CD4-positive, alpha-beta T cell treated with Interleukin-15 for 4 hours (primary cell): Measurements from ENCODE around the gene TMEM167B.

ENCODE experiments used
- DNase-seq: peaks from one replicate; pipeline ENCODE4 v3.0.0-alpha.2; 2020; ENCODE audit warnings: low spot score

Gene TMEM167B

DNA sequence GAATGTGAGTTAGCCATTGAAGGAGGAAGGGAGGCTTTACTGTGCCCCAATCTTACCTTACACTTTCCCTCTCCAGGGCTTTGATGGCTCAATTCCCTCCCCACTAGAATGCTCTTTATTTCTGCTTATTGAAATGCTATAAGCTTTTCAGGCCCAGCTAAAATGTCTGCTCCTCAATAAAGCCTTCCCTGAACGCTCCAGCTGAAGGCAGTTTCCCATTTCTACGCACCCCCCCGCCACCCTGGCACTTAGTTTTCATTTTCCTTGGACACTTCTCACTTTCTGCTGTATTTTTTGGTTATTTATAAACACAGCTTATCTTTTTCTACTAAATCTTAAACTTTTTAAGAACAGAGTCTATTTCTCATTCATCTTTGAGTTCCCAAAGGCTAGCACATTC is 7.1 kb upstream of the TMEM167B start:
- no peak for DNase-seq

DNA sequence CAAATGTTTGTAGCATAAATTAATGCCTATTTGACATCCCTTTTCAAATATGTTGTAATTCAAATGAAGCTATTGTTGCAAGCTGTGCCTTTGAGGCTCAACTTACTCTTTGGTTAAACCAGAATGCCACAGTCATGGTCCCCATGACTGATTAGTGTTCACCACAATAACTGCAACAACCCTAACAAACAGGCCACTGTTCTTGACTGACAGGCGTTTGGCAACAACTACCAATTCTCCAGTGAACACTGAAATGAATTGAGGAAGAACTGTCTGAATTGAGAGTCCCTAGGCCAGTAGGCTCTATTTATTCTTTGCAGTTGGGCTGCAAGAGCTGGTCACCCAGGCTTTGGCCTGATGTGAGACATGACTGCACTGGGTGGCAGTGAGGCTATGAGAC is 6.6 kb upstream of the TMEM167B start:
- DNase-seq: no peak

DNA sequence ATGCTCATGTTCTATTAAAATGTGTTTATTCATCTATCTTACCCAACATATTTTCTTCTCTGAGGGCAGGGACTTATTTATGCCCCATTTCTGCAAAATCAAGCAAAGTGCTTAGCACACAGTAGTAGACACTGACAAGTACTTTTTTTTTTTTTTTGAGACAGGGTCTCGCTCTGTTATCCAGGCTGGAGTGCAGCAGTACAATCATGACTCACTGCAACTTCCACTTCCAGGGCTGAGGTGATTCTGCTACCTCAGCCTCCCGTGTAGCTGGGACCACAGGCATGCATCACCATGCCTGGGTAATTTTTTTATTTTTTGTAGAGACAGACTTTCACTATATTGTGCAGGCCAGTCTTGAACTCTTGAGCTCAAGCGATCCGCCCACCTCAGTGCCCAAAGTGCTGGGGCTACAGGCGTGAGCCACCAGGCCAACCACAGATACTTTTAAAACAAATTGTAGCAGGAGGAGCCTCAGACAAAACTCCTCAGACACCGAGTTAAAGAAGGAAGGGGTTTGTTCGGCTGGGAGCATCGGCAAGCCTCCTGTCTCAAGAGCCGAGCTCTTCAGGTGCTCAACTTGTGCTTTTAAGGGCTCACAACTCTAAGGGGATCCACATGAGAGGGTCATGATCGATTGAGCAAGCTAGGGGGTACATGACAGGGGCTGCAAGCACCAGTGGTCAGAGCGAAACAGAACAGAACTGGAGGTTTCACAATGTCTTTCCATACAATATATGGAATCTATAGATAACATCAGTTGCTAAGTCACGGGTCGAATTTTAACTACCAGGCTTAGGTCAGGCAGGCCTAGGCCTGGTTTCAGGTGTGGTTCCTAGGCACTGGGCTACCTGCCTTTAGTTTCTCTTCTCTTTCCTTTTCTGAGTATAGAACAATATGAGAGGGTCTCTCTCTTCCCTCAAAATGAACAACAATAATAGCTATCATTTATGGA is 5.7 kb upstream of the TMEM167B start:
- DNase-seq: no peak

DNA sequence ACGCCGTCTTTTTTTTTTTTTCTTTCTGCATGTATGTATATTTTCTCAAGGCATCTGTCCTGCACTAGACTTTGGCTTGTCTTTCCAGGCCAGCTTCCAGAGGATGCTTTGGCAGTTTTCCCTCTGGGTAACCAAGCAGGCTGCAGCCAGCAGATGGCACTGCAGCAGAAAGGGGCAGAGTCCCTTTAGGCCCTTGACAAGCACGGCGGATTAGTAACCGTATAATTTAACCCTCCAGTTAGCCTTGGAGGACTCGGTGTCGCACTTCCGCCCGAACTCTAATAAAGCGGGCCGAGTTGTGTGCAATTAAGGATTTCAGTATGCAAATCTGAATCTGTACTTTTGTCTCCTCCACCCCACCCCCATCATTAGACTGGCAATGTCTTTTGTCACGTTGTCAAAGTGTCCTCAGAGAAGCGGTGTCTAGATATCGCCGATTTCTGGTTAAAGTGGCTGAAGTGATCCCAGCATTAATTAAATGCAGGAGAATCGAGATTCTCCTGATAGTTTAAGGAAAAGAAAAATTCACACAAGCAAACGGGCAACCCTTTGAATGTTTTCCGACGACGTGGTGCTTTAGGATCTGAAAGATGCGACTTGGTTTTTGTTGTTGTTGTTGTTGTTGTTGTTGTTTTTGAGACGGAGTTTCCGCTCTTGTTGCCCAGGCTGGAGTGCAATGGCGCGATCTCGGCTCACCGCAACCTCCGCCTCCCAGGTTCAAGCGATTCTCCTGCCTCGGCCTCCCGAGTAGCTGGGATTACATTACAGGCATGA is 1.1 kb upstream of the TMEM167B start:
- peak; percentile 34 for DNase-seq

DNA sequence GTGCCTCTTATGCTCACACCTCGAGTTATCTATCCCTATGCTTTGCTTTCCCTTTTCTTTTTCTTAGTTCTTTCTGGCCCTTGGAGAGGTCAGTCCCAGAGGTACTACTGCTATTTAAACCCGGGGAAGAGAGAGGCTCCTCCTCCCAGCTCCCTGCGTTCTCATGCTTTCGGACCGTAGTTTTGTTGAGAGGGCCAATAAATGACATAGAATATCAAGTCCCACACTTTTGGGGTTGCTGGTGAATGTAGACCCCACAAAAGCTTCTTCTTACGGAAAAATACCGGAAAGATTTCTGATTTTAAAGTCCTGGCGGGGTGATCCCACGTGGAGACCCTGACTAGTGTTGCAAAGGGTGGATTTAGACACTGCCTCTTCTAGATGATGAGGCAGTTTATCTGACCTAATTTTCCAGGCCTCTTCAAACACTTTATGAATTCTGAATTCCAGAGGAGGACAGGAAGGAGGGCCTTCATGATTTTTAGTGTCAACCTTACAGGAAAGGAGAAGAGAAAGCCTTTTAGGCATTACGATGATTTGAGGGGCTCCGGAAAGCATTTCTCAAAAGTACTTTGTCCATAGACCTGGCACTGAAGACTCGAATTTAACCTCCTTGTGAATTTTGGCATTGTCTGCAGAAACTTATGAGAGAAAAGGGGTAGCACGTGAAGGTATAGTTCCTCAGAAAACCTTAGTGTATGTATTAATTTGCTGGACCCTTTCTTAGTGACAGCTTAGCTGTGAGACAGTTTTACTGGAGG is 694 bp downstream of the TMEM167B start:
- no peak for DNase-seq

DNA sequence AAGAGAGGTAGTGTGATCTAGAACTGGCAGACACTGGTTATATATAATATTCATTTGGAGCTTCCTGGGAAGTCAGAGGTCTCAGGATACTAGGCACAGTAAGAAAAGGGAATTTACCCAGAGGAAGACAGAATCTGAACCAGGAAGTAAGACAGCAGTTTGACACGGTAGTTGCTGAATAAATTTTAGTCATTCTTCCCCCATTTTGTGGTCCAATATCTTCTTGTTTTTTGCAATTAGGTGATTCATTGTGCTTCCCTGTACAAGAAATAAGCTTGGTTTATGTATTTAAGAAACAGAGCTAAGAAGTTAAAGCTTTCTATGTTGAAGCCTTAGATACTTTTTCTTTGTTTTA is 1.3 kb downstream of the TMEM167B start:
- DNase-seq: peak; percentile 14

DNA sequence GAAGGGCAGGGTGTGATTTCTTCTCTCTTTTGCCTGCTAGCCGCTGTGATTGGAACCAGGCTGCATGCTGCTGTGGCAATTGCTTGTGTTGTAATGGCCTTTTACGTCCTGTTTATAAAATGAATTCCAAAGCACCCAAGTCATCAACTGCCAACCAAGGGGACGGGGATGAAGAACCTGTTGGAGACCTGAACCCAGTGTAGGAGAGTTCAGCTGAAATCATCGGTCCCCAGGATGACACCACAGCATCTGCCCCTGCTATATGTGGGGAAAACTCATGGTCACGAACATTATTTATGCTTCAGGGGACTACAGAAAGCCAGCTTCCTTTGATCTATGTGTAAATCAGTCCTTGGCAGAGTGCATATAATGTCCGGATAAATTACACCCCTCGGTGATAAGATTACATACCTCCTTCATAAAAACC is 3.8 kb downstream of the TMEM167B start:
- no peak for DNase-seq

DNA sequence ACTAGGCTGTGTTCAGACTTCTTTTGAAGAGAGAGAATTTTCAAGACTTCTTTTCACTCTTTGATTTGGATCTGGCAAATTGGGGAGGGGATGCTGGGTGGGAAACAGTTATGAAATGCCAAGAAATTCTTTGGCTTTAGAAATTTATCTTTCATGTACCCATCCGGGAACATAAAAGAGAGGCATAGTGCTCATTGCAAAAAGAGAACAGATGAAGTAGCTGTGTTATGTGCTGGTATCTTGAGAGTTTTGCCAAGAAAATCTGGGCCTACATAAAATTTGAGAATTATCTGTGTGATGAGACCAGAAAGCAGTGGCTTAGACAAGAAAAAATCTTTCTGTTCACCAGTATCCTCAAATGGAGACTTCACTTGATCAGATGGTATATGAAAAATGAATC is 4.3 kb downstream of the TMEM167B start:
- DNase-seq: no peak

DNA sequence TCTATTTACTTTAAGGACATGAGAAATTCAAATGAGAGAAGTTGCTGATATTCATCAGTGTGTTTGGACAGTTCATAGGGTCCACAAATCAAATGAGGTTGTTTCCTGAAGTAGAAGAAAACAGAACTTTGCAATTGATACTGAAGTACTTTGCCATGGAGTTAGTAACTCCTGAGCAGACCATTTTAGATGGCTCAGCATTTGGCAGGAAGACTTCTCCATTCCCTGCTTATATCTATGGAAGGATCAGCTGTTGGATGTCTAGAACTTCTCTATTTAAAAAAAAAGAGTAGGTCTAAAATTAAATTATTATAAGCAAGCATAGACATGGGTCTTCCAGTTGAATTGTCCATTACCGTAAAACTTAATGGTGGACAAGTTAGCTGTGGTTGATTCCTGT is 5.1 kb downstream of the TMEM167B start:
- DNase-seq: no peak

DNA sequence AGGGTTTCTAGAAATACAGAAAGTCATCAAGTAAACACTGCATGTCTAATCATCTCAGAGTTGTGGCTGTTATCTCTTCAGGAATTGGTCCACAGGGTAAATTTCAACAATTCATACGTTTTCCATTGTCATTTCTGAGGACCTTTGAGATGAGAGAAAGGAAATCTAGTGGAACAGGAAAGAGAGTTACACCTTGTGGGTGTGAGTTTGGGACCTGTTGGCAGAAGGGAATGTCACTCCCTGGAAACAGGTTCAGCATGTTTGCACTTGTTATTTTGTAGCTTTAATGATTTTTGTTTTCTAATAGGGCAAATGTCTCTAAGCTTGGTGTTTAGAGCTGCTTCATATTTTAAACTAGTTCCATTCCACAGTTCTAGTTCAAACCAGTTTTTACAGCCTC is 5.6 kb downstream of the TMEM167B start:
- DNase-seq: no peak

DNA sequence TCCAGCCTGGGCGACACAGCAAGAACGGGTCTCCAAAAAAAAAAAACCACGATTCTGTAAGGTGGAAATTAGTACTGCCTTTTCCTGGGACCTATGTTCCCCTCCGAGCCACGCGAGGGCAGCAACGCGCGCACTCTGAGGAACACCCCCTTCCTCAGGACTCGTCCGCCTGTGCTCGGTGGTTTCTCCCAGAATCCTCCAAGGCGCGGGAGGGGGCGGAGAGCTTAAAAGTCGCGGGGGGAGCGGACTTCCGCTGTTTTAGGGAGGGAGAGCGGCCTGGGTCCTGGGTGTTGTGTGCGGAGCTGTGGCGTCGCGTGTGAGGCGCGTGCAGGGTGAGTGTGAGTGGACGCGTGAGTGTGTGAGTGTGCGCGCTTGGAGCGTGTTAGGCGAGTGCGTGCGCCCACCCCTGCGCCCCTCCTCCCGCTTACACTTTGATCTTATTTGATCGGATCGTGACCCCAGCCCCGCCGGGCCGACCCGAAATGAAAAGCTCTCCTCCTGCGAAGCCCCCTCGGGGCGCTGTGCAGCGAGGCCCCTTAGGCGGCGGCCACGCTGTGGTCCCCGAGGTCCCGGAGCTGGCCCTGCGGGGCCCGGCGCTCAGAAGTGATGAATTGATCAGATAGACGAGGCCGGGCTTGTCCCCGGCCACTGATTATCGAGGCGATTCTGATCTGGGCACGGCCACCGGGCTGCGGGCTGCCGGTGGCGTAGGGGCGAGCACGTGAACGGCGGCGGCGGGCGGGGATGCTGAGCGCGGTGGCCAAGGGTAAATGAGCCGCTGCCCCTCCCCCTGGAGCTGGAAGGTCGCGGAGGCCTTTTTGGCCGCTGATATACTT is 9.6 kb downstream of the TMEM167B start:
- peak; percentile 98 for DNase-seq

DNA sequence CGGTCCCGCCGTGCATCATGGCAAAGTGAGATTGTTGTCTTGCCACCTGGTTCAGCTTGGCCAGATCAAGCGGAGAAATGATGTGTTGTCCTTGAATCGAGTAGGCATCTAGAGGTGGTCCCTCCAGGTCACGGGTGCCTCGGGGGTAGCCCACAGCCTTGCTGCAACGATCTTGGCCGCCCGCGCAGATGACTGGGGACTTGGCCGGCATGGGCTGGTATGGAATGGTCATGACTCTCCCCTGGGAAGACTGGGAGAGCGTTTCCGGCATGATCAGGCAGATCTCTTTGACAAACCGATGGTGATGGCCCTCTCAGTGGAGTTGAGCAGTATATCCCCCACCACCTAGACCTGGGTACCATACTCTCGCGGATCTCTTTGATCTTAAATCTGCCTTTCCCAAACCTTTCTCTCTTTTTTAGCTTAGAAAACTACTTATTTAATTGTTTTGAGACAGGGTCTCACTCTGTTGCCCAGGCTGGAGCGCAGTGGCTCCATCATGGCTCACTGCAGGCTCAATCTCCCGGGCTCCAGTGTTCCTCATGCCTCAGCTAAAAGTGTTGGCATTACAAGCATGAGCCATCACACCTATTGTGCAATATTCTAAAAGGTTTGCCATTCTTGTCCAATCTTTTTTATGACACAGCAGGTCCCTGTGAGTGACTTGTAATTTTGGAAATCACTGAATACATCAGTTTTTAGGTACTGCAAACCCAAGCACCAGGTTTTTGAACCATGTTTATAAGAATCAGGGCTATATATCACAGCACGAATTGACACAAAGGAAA is 14.0 kb downstream of the TMEM167B start:
- DNase-seq: no peak

DNA sequence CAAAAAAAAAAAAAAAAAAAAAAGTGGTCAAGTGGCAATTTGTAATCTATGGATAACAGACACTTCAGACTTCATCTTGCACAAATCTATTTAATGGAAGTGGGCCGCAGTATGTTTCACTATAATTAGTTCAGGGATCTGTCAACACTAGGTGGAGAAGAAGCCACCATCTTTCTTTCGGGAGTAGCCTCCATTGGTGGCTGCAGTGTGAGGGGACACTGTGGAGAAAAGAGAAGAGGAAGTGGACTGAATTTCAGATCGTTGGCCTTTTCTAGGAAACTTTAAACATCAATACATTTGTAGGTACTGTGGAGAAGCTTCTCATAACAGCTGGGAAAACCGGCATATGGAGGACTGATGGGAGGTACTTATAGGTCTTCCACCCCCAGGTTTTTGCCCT is 15.3 kb downstream of the TMEM167B start:
- no peak for DNase-seq

DNA sequence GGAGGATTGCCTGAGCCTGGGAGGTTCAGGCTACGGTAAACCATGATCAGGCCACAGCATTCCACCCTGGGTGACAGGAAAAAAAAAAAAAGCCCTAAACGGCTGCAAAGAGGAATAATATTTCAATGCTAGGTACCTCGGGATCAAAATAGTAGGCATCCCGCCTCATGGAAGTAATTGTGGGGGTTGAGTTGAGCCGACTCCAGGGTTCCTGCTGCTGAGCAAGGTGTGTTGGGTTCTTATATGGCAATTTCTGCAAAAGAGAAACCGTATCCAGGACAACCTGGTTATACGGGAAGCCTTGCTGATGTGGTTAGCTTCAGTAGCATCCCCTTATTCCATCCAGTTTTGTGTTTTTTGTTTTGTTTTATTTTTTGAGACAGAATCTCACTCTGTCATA is 17.2 kb downstream of the TMEM167B start:
- no peak for DNase-seq

DNA sequence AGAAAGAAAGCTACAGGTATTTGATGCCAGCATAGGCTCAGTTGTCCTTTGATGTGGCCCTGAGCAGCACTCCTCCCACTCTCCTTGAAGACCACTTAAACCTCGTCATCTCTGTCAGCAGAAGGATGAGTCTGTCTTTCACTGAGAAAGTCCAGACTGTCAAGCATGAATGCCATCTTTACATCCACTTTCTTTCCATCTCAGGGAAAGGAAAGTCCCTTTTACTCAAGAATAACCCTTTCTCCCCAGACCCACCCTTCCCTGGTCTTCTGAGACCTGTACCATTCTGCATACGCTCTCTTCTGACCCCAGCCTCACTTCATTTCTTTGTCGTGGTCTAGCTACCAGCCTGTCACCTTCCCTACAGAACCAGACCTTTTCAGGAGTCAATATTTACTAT is 19.3 kb downstream of the TMEM167B start:
- DNase-seq: no peak

DNA sequence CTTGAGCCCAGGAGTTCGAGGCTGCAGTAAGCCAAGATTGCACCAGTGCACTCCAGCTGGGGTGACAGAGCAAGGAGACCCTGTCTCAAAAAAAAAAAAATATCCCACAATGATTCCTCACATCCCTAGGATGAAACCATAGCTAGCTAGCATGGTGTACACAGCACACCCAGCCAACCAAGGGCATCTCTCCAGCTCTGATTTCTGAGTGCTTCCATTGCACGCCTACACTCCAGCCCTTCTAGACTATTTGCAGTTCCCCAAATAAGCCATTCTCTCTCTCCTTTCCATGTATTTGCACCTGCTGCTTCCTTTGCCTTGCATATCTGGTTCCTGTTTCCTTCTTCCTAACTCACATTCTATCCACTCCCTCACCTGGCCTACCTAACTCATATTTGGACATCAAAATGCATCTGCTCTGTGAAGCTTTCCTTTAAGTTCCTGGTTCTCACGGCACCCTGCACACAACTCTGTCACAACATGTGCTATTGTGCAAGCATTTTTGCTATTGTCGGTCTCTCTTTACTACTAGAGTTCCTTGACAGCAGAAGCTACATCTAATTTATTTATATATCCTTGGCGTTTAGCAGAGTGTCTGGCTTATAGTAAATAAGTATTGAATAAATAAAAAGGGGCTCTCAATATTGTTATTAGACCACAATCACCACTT is 21.0 kb downstream of the TMEM167B start:
- DNase-seq: no peak

DNA sequence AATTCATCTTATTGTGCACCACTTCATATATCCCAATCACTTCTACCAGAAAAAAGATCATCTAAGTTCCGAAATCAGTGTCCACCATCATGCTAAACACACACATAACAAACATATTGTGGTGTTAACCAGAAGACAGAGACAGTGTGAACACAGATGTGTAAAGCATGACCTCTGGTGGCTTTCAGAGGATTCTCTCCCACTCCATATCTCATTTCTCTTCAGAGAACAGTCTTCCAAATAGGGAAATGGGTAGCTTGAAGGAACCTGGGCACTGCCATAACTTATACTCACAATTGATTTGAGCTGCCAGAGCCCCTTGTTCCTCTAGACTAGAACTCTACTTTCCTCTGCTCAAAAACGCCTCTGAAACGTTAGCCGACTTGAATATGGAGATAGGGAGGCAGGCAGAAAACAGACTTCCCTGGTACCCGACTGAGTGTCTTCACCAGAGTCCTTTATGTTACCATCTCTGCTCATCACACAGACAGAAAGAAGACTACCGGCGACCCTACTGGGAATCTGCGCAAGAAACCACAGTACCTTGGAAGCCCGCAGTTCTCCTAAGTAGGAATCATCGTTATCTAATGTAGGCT is 21.6 kb downstream of the TMEM167B start:
- DNase-seq: peak; percentile 39

DNA sequence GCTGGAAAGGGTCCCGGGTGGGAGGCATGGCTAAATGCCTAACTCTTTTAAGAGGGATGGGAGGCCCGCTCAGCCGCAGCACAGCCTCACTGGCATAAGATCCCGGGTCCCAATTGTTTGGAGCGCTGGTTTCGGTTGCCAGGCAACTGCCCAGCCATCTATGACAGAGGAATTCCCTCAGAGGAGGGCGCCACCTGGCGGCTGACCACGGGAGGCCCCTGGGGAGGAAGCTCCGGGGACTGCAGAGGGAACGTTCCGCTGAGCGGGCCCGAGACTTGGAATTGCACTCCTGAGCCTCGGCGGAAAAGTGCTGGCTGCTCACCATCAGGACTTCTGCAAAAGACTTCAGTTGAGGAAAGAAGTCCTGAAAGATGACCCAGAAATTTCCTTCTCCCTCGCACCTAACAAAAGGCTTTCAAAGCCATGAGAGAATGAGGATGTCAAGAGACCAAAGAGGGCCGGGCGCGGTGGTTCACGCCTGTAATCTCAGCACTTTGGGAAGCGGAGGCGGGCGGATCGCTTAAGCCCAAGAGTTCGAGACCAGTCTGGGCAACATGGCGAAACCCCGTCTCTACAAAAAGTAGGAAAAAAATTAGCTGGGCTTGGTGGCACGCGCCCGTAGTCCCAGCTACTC is 22.2 kb downstream of the TMEM167B start:
- peak; percentile 92 for DNase-seq

DNA sequence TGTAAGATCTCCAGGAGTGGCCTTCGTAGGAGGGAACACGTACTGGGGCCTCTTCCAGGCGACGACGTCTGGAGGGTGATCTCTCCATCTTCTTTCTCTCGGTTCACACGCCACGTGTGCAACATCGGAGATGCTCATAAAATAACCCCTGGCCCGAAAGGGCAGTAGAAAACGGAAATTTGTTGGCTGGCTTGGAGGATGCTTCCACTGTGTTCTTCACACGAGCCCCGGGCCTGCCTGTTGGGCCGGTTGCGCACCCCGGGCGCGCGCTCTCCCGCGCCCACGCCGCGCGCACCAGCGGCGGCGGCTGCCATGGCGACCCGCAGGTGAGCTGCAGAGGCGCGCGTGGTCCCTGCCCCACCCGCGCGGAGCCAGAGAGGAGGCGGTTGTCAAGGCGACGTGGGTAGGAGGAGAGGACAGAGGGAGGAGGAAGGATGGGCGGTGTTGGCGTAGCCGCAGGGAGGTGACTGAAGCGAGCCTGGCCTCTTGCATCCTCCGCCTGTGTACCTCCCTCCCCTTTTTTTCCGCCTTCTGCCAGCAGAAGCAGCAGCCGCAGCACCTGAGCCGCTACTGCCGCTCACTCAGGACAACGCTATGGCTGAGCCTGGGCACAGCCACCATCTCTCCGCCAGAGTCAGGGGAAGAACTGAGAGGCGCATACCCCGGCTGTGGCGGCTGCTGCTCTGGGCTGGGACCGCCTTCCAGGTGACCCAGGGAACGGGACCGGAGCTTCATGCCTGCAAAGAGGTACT is 23.2 kb downstream of the TMEM167B start, which contains the start of gene ELAPOR1:
Gene ELAPOR1, plus strand, starts transcription at position 526 of the 752 bp plus-strand sequence. Its CDS starts 69 bp downstream, at position 595.
- DNase-seq: peak; percentile 94
